Effector CD4-positive, alpha-beta T cell (primary cell): ENCODE measurements around the gene RARS1.

Experiments
- DNase-seq: peaks from one replicate; pipeline ENCODE4 v3.0.0-alpha.2; 2020
- total RNA-seq: gene quantifications from one replicate; lab custom pipeline; 2026; lab: John Stamatoyannopoulos, UW

Gene RARS1
- total RNA-seq = 45.8 reads per million, percentile 66 among the genes with 10 or more reads in this experiment

DNA sequence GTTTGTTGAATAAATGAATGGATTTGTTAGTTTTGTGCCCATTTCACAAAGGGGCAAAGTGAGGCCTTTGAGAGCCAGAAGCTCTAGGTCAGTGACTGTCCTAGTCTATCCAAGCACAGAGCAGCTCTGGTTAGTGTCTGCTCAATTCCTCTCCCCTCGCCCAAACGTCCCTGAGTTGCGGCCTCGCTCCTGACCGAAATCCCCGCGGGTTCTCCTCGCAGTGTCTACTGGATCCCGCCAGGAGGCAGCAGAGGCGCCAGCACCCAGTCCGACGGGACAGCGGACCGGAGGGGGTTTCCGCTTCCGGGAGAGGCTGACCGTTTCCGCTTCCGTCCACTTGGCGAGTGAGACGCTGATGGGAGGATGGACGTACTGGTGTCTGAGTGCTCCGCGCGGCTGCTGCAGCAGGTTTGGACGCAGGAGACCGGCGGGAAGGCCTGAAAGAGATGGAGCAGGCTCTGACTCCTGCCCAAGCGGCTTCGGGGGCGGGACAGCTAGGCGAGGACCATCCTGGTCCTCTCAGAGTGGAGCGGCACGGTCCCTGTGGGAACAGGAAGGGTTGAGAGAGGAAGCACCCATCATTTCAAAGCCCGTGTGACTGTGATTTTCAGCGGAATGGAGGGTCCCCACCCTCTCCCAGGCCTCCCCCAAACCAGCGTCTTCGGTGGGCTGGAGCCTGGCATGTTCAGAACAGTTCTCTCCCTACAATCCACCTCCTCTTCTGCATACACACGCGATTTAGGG lies at the start of gene RARS1:
TSS of gene RARS1 (plus strand) at position 336 of the 744 bp plus-strand sequence. CDS start at position 364, 28 bp downstream.
- DNase-seq = peak; percentile 84

- no peak for DNase-seq
Measured at GRCh38 chr5:168438349-168438748, 47.9 kb upstream of the RARS1 start.

DNA sequence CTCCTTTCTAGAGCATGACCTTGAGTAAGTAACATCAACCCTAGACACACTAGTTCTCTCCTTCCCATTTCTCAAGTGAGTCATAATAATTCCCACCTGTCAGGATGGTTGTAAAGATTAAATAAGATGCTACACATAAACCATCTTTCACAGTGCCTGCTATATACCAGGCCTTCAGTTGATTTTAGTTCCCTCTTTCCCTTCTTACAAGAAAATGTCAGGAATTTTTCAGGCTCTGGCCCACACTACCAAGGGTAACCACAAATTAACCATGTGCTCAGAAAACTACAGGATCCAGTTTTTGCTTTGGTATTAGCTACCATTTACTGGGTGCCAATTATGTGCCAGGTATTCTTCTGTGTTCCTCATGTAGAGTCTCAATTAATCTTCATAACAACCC lies 42.7 kb upstream of the RARS1 start:
- no peak for DNase-seq

GRCh38 chr5:168443950-168444700 lies 42.1 kb upstream of the RARS1 start:
- DNase-seq = no peak

GRCh38 chr5:168446983-168447619 lies 39.2 kb upstream of the RARS1 start:
- no peak for DNase-seq

GRCh38 chr5:168447808-168448207 lies 38.5 kb upstream of the RARS1 start:
- no peak for DNase-seq

DNA sequence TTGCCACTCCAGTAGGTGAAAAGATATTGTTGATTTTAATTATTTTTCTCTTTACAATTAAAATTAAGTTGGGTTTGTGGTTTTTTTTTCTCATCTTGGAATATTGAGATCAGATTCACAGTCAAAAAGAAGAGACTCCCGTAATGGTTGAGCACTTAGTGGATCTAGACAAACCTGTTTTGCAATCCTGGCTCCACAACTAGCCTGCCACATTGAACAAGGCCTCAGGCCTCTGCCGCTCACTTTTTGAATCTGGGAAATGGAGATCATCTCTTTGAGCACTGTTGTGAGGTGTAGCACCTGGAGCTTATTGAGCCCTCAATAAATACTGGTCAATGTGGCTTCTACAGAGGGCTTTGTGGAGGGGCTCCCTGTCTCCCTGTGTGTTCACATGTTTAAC lies 37.1 kb upstream of the RARS1 start:
- no peak for DNase-seq

DNA sequence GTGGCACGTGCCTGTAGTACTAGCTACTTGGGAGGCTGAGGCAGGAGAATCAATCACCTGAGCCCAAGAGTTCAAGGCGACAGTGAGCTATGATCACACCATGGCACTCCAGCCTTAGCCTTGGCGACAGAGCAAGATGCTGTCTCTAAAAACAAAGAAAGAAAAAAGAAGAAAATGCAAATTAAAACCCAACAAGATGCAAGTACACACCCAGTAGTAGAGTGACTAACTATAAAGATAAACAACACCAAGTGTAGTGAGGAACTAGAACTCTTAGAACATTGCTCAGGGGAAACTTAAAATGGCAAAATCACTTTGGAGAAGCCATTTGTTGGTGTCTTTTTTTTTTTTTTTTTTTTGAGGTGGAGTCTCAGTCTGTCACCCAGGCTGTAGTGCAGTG lies 34.7 kb upstream of the RARS1 start:
- DNase-seq = no peak

GRCh38 chr5:168455201-168455600 lies 31.1 kb upstream of the RARS1 start:
- no peak for DNase-seq

DNA sequence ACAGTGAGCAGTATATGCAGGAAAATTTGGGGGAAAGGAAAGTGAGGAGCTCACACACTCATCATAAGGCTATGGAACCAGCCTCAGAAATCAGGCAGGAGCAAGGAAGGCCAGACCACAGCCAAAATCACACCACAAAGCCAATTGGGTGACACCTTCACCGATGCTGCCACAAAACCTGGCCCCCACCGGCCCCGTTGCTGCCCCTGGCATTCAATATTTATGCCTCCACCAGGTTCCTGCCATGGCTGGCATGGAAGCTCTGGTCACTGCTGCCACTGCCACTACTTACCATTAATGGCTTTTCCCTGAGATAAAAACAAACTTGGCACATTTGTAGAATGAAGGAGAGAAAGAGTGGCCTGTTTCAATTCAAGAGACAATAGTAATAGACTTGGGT lies 28.7 kb upstream of the RARS1 start:
- no peak for DNase-seq

DNA sequence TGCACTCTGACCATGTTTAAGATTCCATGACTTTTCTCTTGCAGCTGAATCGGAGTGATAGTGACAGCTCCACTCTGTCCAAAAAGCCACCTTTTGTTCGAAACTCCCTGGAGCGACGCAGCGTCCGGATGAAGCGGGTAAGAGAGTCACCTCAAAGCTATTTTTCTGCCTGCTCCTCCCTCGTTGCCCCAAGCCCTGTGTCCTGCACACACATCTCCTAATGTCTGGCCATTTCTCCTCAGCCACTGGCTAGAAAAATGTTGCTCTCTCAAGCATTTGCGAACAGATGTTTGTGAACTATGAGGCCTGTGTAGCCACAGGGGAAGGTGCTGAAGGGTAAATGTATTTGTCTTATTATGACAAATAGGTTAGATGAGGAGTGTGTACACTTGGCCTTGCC lies 25.7 kb upstream of the RARS1 start:
- DNase-seq = no peak

DNA sequence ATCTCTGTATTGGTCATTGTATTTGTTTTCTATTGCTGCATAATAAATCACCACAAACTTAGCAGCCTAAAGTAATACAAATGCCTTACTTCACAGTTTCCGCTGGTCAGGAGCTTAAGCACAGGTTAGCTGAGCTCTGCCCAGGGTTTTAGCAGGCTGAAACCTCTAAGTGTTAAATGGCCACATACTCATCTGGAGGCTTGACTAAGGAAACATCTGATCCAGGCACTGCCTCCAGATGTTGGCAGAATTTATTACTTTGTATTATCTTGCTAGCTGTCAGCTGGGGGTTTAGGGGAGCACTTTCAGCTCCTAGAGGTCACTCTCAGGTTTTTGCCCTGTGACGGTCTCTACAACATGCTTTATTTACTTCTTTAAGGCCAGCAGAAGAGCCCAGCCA lies 23.2 kb upstream of the RARS1 start:
- no peak for DNase-seq

DNA sequence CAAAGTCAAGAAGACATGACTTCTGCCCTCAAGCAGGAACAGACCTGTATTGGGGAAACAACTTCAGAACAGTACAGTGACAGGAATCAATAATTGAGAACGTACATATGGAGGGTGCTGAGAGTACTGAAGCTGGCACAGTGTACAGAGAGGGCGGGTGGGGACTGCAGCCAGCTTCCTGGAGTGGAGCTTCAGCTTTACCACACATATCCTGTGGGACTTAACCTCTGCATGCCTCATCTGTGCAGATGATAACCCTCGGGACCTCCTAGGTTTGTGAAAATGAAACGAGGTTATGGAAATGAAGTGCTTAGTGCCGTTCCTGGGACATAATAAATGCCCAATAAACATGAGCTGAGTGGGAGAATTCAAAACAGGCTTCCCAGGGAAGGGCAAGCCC lies 22.1 kb upstream of the RARS1 start:
- DNase-seq = no peak

DNA sequence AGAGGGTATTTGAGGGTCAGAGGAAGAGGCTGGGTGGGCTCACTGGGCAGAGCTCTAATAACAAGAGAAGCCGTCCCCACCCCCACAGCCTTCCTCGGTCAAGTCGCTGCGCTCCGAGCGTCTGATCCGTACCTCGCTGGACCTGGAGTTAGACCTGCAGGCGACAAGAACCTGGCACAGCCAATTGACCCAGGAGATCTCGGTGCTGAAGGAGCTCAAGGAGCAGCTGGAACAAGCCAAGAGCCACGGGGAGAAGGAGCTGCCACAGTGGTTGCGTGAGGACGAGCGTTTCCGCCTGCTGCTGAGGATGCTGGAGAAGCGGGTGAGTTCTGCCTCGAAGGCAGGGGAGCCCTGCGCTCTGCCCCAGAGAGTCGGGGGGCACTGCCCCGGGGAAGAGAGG lies 21.6 kb upstream of the RARS1 start:
- no peak for DNase-seq

- DNase-seq = no peak
Measured at GRCh38 chr5:168467755-168468330, 18.4 kb upstream of the RARS1 start.

- DNase-seq = no peak
Measured at GRCh38 chr5:168468836-168469235, 17.4 kb upstream of the RARS1 start.

DNA sequence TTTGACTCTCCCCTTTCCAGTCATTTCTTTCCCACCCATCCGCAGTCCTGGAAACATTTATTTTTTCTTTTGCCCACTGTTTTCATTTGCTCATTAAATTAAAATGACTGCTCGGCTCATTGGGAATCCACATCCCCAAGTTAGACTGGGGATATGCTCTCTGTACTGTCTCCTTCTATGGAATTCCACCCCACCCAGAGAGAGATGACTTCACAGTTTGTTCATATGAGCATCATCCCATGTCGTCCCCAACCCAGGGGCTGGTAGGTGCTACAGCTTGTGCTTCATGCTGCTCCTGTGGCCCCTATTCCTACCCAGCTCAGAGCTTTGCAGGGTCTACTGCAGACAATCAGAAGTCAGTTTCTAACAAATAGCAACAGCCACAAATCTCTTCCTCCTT lies 16.5 kb upstream of the RARS1 start:
- DNase-seq = no peak

DNA sequence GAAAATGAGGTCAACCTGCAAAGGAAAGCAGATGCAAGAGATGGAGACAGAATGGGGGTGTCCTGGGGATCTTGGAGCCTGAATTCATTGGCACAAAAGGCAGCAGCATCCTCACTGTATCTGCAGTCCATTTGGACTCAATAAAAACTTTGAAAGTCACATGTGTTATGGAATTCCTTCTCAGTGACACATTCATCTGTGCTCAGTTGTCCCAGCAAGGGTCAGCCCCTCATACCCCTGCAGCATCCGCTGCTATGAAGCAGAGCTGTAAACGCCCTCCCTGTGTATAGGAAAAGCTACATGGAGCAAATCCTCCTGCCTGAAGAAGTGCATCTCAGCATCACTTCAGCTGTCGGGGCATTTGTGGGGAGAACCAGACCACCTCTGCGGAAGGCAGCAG lies 14.5 kb upstream of the RARS1 start:
- DNase-seq = no peak

DNA sequence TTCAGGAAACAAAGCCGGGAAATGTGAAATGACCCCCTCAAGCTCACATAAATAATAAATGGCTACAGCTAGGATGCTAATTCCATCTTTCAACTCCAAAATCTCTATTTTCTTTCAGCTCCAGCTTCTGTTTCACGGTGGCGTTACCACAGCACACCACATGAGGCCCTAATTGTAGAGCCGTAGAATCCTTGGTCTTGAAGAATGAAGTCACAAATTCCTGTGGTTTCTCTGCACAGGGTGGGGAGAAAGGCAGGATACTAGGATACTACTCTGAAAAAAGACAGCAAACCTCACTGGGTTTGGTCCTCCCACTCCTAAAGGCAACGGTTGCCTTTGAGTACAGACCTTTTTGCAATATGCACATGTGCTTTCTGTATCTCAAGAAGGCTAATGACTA lies 13.9 kb upstream of the RARS1 start:
- no peak for DNase-seq

GRCh38 chr5:168474319-168474718 lies 12.0 kb upstream of the RARS1 start:
- DNase-seq = no peak

DNA sequence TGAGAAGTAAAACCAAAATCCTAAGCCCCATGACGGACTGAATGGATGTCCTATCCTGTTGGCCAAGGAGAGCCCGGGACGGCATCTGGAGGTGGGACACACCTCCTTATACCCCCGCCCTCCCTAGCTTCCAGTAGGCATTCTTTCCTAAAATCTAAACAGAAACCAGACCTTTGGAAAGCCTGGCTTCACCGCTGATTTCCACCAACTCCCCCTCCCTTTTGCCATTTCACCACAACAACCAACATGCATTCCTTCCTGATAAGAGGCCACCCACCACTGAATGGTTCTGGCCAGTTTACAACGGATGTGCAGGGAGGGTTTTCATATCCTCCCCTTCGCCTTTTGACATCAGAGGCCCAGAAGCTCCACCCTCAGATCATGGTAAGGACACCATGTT lies 9.2 kb upstream of the RARS1 start:
- no peak for DNase-seq

- DNase-seq = no peak
Measured at GRCh38 chr5:168479166-168479565, 7.1 kb upstream of the RARS1 start.

- no peak for DNase-seq
Measured at GRCh38 chr5:168480601-168481000, 5.7 kb upstream of the RARS1 start.
